ENCODE data around the gene SEZ6. TPM values are rescaled to one million over a fixed set of nuclear protein-coding genes. Genes with fewer than 3 reads are reported as not detected.

The SEZ6 gene
- total and polyA plus RNA-seq, 10 of the 15 experiments (the other 5 are each of a cell fraction or from before 2014, with no cell fraction given) = 0.05 to 0.87 (median 0.17) TPM; not detected in 4

DNA sequence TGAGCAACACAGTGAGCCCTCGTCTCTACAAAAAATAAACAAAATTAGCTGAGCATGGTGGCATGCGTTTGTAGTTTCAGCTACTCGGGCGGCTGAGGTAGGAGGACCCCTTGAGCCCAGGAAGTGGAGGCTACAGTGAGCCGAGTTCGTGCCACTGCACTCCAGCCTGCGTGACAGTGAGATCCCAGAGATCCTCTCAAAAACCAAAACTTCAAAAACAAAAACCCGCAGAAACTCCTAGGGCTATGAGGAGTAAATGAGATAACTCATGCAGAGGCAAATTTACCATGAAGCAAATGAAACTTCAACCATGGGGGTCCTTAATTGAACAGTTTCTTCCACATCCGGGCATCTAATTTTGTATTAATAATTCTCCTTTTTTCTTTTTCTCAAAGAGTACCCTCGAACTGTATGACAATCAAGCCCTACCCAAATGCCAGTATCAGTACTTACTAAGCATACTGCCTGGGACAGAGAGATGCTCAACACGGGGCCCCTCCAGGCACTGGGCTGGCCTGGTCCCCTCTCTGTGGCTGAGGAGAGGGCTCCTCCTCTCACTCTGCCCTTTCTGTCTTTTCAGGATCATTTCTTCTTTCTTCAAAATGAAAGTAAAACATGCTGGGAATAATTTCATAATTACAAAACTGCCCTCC, 36.3 kb upstream of the SEZ6 start (continued):
- TF ChIP-seq CUX1 (IDR thresholded peaks at IDR 0.05; ENCODE audit: insufficient replicate concordance, low read depth, low read length) (no peak), NFYB (IDR thresholded peaks at IDR 0.05; ENCODE audit: insufficient read depth, low read depth, low read length) (no peak), RUNX3 (IDR thresholded peaks at IDR 0.05; ENCODE audit: low read length) (no peak), YY1 (IDR thresholded peaks at IDR 0.05; ENCODE audit: low read depth, low read length) (no peak), PBX3 (IDR thresholded peaks at IDR 0.05; ENCODE audit: insufficient replicate concordance, low read depth, low read length) (no peak)
- TF ChIP-seq, protein P1, sequence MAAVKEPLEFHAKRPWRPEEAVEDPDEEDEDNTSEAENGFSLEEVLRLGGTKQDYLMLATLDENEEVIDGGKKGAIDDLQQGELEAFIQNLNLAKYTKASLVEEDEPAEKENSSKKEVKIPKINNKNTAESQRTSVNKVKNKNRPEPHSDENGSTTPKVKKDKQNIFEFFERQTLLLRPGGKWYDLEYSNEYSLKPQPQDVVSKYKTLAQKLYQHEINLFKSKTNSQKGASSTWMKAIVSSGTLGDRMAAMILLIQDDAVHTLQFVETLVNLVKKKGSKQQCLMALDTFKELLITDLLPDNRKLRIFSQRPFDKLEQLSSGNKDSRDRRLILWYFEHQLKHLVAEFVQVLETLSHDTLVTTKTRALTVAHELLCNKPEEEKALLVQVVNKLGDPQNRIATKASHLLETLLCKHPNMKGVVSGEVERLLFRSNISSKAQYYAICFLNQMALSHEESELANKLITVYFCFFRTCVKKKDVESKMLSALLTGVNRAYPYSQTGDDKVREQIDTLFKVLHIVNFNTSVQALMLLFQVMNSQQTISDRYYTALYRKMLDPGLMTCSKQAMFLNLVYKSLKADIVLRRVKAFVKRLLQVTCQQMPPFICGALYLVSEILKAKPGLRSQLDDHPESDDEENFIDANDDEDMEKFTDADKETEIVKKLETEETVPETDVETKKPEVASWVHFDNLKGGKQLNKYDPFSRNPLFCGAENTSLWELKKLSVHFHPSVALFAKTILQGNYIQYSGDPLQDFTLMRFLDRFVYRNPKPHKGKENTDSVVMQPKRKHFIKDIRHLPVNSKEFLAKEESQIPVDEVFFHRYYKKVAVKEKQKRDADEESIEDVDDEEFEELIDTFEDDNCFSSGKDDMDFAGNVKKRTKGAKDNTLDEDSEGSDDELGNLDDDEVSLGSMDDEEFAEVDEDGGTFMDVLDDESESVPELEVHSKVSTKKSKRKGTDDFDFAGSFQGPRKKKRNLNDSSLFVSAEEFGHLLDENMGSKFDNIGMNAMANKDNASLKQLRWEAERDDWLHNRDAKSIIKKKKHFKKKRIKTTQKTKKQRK (IDR thresholded peaks at IDR 0.05; ENCODE audit: low read depth, low read length) = no peak

Measured in GM12878 (cell line).